Measurements from ENCODE around the gene CD83. TPM values are rescaled to one million over a fixed set of nuclear protein-coding genes. Genes with fewer than 3 reads are reported as not detected.

Gene CD83, protein sequence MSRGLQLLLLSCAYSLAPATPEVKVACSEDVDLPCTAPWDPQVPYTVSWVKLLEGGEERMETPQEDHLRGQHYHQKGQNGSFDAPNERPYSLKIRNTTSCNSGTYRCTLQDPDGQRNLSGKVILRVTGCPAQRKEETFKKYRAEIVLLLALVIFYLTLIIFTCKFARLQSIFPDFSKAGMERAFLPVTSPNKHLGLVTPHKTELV
- total RNA-seq (100 to 1,000 TPM in 2 of 9 donors, 10 to 100 TPM in 2, 1 to 10 TPM in 5; 4.0 to 245 (median 8.7) TPM), polyA plus RNA-seq (10 to 100 TPM in 1 of 3 donors, 1 to 10 TPM in 2; 6.6 to 59.6 (median 8.1) TPM)
- long read RNA-seq, donor 1, transcript CD83-201 (5 exons, 2,471 nt), result major isoform, 122 of 154 reads
- long read RNA-seq, donor 1, partial matches to known transcripts, result 19 of 154 reads
- long read RNA-seq, donor 1, other reads (novel, unspliced or antisense), result 13 of 154 reads
- long read RNA-seq, donor 2, transcript CD83-201 (5 exons, 2,471 nt), result major isoform, 91 of 117 reads
- long read RNA-seq, donor 2, partial matches to known transcripts, result 20 of 117 reads
- long read RNA-seq, donor 2, other reads (novel, unspliced or antisense), result 6 of 117 reads
- long read RNA-seq, donor 3, transcript CD83-201 (5 exons, 2,471 nt), result major isoform, 65 of 76 reads
- long read RNA-seq, donor 3, partial matches to known transcripts, result 5 of 76 reads
- long read RNA-seq, donor 3, other reads (novel, unspliced or antisense), result 6 of 76 reads
- long read RNA-seq, donor 4, partial matches to known transcripts, result 0 of 2 reads
- long read RNA-seq, donor 4, other reads (novel, unspliced or antisense), result 1 of 2 reads
- long read RNA-seq, donor 5, transcript CD83-201 (5 exons, 2,471 nt), result major isoform, 18 of 20 reads
- long read RNA-seq, donor 5, partial matches to known transcripts, result 0 of 20 reads
- long read RNA-seq, donor 5, other reads (novel, unspliced or antisense), result 2 of 20 reads
- long read RNA-seq, donor 6, partial matches to known transcripts, result 0 of 3 reads
- long read RNA-seq, donor 6, other reads (novel, unspliced or antisense), result 1 of 3 reads
- long read RNA-seq, donor 7, transcript CD83-201 (5 exons, 2,471 nt), result major isoform, 72 of 275 reads
- long read RNA-seq, donor 7, partial matches to known transcripts, result 198 of 275 reads
- long read RNA-seq, donor 7, other reads (novel, unspliced or antisense), result 5 of 275 reads
- long read RNA-seq, donor 8, transcript CD83-201 (5 exons, 2,471 nt), result major isoform, 118 of 148 reads
- long read RNA-seq, donor 8, partial matches to known transcripts, result 19 of 148 reads
- long read RNA-seq, donor 8, other reads (novel, unspliced or antisense), result 11 of 148 reads
- long read RNA-seq, donor 9, transcript CD83-201 (5 exons, 2,471 nt), result major isoform, 69 of 69 reads
- long read RNA-seq, donor 9, partial matches to known transcripts, result 0 of 69 reads
- long read RNA-seq, donor 9, other reads (novel, unspliced or antisense), result 0 of 69 reads
- long read RNA-seq, donor 10, transcript CD83-201 (5 exons, 2,471 nt), result major isoform, 13 of 18 reads
- long read RNA-seq, donor 10, partial matches to known transcripts, result 5 of 18 reads
- long read RNA-seq, donor 10, other reads (novel, unspliced or antisense), result 0 of 18 reads

DNA sequence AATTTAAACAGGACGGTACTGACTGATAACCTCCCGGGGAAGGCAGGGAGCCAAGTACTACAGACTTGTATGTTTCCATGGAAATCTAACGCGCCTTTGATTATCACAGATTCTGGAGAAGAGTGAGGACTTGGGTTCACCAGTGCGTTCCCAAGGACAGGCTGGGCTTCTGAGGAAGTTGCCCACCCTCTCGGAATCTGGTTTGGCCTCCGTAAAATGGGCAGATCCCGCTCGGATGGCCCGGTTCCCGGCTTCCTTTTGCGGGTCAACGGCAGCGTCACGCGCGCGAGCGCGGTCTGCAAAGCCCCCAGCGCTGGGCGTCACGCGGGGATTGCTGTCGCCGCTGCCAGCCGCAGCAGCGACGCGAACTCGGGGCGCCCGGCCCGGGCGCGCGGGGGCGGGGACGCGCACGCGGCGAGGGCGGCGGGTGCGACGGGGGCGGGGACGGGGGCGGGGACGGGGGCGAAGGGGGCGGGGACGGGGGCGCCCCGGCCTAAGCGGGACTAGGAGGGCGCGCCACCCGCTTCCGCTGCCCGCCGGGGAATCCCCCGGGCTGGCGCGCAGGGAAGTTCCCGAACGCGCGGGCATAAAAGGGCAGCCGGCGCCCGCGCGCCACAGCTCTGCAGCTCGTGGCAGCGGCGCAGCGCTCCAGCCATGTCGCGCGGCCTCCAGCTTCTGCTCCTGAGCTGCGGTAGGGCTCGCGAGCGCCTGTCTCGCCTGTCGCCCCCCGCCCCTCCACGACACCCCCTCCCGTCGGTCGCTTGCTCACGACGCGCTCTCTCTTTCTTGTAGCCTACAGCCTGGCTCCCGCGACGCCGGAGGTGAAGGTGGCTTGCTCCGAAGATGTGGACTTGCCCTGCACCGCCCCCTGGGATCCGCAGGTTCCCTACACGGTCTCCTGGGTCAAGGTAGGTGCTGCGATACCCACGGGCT, at the start of gene CD83:
CD83 (plus strand) TSS at position 615 of the 933 bp plus-strand sequence; CDS start at position 655, 40 bp downstream.
- WGBS, 4 donors, result 0 to 4% (median 1%) methylated on average over 12 to 106 of the region's 106 CpGs
- DNase-seq, result peak; percentile 57 to 80 (median 68)
- no peaks in the 10 kb centered on the region for H3K36me3 ChIP-seq (replicated peaks in 1 of 2)
- H3K27me3 ChIP-seq, result no peaks in the 10 kb centered on the region
- intact Hi-C loops (cut with DNase I), result no loop called here
- peak within 1 kb of the TSS in 3 of 5 donors; percentile 46 to 71 (median 56) for H3K27ac ChIP-seq
- TF ChIP-seq, protein P1, sequence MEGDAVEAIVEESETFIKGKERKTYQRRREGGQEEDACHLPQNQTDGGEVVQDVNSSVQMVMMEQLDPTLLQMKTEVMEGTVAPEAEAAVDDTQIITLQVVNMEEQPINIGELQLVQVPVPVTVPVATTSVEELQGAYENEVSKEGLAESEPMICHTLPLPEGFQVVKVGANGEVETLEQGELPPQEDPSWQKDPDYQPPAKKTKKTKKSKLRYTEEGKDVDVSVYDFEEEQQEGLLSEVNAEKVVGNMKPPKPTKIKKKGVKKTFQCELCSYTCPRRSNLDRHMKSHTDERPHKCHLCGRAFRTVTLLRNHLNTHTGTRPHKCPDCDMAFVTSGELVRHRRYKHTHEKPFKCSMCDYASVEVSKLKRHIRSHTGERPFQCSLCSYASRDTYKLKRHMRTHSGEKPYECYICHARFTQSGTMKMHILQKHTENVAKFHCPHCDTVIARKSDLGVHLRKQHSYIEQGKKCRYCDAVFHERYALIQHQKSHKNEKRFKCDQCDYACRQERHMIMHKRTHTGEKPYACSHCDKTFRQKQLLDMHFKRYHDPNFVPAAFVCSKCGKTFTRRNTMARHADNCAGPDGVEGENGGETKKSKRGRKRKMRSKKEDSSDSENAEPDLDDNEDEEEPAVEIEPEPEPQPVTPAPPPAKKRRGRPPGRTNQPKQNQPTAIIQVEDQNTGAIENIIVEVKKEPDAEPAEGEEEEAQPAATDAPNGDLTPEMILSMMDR (IDR thresholded peaks at IDR 0.05), result no peak
- TF ChIP-seq POLR2A (IDR thresholded peaks at IDR 0.05), result peak; percentile 65 to 67
- peaks cover 4 to 35% of the 10 kb centered on the region in 2 donors for H3K4me1 ChIP-seq (replicated peaks in 1 of 2)
- H3K4me3 ChIP-seq, result peak within 1 kb of the TSS in 2 of 4 donors; percentile 50 to 63
- no peaks in the 10 kb centered on the region for H3K9me3 ChIP-seq (replicated peaks in 1 of 3)

DNA sequence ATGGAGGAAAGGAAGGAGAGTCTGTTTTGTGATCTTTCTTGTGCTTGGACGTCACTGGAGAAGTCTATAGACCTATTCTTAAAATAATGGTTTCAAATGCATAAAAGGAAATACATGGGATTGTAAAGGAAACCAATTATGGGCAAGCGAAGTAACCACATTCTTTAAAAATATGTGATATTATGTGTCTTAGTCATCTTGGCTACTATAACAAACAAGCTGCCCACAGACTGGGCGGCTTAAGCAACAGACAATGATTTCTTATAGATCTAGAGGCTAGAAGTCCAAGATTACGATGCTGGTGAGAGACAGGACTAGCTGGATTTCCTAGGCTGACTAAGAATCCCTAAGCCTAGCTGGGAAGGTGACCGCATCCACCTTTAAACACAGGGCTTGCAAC, 49.4 kb upstream of the CD83 start:
- H3K4me1 ChIP-seq (replicated peaks in 1 of 2), result peaks cover 0 to 7% of the 10 kb centered on the region in 2 donors
- H3K27ac ChIP-seq, result no peak overlapping the region
- H3K9me3 ChIP-seq (replicated peaks in 1 of 3), result no peaks in the 10 kb centered on the region
- TF ChIP-seq POLR2A (IDR thresholded peaks at IDR 0.05), result no peak
- TF ChIP-seq, protein P1 (IDR thresholded peaks at IDR 0.05), result no peak
- 66 to 77% (median 69%) methylated on average over 5 of the region's 5 CpGs for WGBS, 4 donors
- no peak for DNase-seq
- peaks cover 13% of the 10 kb centered on the region for H3K27me3 ChIP-seq
- H3K4me3 ChIP-seq, result no peak overlapping the region
- no peaks in the 10 kb centered on the region for H3K36me3 ChIP-seq (replicated peaks in 1 of 2)
- intact Hi-C loops (cut with DNase I), result loop anchor here (5.0 to 10.0 kb wide), 4 partner anchors 153 to 733 kb away; no protein-coding TSS in a partner anchor

DNA sequence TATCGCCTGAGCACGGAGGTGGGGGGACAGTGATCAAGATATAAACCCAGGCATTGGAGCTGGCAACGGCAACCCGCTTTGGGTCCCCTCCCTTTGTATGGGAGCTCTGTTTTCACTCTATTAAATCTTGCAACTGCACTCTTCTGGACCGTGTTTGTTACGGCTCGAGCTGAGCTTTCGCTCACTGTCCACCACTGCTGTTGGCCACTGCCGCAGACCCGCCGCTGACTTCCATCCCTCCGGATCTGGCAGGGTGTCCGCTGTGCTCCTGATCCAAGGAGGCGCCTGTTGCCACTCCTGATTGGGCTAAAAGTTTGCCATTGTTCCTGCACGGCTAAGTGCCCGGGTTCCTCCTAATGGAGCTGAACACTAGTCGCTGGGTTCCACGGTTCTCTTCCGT, 48.9 kb upstream of the CD83 start:
- intact Hi-C loops (cut with DNase I), result loop anchor here (5.0 to 10.0 kb wide), 4 partner anchors 154 to 734 kb away; no protein-coding TSS in a partner anchor
- no peak overlapping the region for H3K27ac ChIP-seq
- H3K4me3 ChIP-seq, result no peak overlapping the region
- no peak for DNase-seq
- 88 to 91% (median 89%) methylated on average over 14 to 19 of the region's 19 CpGs for WGBS, 4 donors
- TF ChIP-seq POLR2A (IDR thresholded peaks at IDR 0.05), result no peak
- TF ChIP-seq, protein P1 (IDR thresholded peaks at IDR 0.05), result no peak
- H3K4me1 ChIP-seq (replicated peaks in 1 of 2), result peaks cover 0 to 7% of the 10 kb centered on the region in 2 donors
- H3K9me3 ChIP-seq (replicated peaks in 1 of 3), result no peaks in the 10 kb centered on the region
- no peaks in the 10 kb centered on the region for H3K36me3 ChIP-seq (replicated peaks in 1 of 2)
- H3K27me3 ChIP-seq, result peaks cover 9% of the 10 kb centered on the region
